ENCODE results near the gene CS. TPM values are rescaled to one million over a fixed set of nuclear protein-coding genes. Genes with fewer than 3 reads are reported as not detected.
"Not testable (repeated sequence)": the region's sequence is repeated elsewhere in the genome, so short reads cannot be mapped to it uniquely, and the experiment has no call there.

Gene CS
- 100 to 1,000 TPM; 218 to 228 TPM for total RNA-seq

DNA sequence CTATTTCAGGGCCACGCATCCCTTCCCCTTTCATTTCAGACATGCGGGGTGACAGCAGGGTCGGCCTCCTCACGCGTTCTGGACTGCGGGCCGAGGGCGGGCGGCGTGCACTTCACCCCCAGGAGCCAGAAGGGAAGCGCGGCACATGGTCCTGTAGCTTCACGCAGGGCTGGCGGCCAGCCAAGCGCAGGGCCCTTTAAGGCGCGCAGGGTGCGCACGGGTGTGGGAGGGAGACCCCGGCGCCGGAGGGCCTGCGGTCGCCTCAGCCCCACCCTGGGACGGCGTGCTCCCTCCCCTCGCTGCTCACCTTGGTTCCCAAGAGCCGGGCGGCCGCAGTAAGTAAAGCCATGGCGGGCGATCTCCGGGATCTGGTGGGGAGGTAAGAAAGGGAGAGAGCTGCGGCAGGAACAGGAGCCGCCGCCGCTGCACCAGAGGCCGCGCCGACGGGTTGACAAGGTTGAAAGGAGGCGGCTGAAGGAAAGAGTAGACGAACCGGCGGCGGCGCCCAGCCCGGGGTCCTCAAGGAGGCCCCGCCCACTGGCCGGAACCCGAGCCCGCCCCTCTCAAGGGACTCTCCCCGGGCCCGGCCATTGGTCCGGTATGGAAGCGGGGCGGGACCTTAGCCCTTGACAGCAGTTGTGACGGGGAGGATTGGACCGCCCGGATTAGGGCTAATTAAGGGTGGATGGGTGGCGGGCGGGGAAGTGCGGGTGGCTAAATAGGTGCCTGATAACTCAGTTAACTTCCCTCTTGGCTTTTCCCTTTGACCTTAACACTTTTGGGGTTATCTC lies at the start of gene CS:
Gene CS (minus strand): TSS at position 478 of the 791 bp plus-strand sequence. CDS start 129 bp downstream, at position 349.
- Mint-ChIP-seq H3K4me1 (ENCODE audit: low read depth) (peaks cover 52% of the 10 kb centered on the region), H3K9me3 (ENCODE audit: insufficient read depth) (no peaks in the 10 kb centered on the region), H3K27me3 (ENCODE audit: low read depth) (no peaks in the 10 kb centered on the region), H3K36me3 (ENCODE audit: low read depth) (peaks cover 45% of the 10 kb centered on the region), H3K27ac (peak within 1 kb of the TSS; percentile 91), H3K4me3 (peak within 1 kb of the TSS; percentile 97)
- POLR2A ChIA-PET: interaction anchor here (0.7 to 1.4 kb wide), 6 partner anchors 58 to 149 kb away, joined by 3 to 5 read pairs (median 3); partner anchors contain the start of genes MYL6 and TIMELESS
- CTCF ChIA-PET: interaction anchor here (0.9 to 3.0 kb wide), 8 partner anchors 9 to 181 kb away, joined by 3 to 14 read pairs (median 4); partner anchors contain the start of genes ANKRD52, CNPY2, RNF41 and ZC3H10
- peak; percentile 97 for ATAC-seq
- DNase-seq: peak; percentile 99

DNA sequence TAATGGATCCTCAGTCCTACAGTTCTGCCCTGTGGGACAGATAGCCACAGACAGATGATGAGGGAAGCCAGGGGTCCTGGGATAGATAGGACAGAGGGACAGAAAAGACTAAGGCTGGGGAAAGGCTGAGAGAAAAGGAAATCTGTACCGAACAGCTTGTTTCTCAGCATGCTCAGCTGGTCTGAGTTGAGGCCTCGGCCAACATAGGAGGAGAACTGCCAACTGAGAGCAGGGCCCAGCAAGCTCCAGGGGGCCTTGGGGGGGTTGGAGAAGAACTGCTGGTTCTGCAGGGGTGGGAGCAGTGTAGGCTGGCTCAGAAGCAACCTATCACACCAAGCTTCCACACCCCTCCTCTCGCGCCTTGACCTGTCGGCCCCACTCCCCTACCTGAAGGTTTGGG lies 48.6 kb upstream of the CS start:
- H3K27ac Mint-ChIP-seq: no peak overlapping the region

DNA sequence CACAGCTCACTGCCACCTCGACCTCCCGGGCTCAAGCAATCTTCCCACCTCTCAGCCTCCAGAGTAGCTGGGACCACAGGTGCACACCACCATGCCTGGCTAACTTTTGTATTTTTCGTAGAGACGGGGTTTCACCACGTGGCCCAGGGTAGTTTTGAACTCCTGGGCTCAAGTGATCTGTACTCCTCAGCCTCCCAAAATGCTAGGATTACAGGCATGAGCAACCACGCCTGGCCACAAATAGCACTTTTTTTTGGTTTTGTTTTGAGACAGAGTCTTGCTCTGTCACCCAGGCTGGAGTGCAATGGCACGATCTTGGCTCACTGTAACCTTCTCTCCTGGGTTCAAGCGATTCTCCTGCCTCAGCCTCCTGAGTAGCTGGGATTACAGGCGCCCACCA lies 47.1 kb upstream of the CS start:
- ATAC-seq; H3K27me3 Mint-ChIP-seq (ENCODE audit: low read depth); H3K4me1 Mint-ChIP-seq (ENCODE audit: low read depth); H3K27ac Mint-ChIP-seq; H3K9me3 Mint-ChIP-seq (ENCODE audit: insufficient read depth); DNase-seq; H3K4me3 Mint-ChIP-seq: not testable (repeated sequence)
- H3K36me3 Mint-ChIP-seq (ENCODE audit: low read depth): peaks cover 70% of the 10 kb centered on the region
- POLR2A ChIA-PET: interaction anchor here (0.7 to 5.8 kb wide), 4 partner anchors 9 to 14 kb away, joined by 3 to 53 read pairs (median 4); partner anchors contain the start of genes IL23A and STAT2
- CTCF ChIA-PET: interaction anchor here (1.1 to 3.9 kb wide), 3 partner anchors 9 to 117 kb away, joined by 4 to 21 read pairs (median 5); partner anchors contain the start of genes IL23A and STAT2

More for the DNA sequence above, 48.6 kb upstream of the CS start:
- H3K27me3 Mint-ChIP-seq (ENCODE audit: low read depth): no peaks in the 10 kb centered on the region
- ChIA-PET CTCF (interaction anchor here (0.9 to 3.9 kb wide), 3 partner anchors 10 to 115 kb away, joined by 3 to 21 read pairs (median 4); partner anchors contain the start of genes IL23A and STAT2), POLR2A (interaction anchor here (0.7 to 5.8 kb wide), 3 partner anchors 10 to 15 kb away, joined by 3 to 53 read pairs (median 25); partner anchors contain the start of genes IL23A and STAT2)
- H3K9me3 Mint-ChIP-seq (ENCODE audit: insufficient read depth): no peaks in the 10 kb centered on the region
- H3K36me3 Mint-ChIP-seq (ENCODE audit: low read depth): peaks cover 58% of the 10 kb centered on the region
- no peak overlapping the region for H3K4me3 Mint-ChIP-seq
- ATAC-seq: no peak
- no peak for DNase-seq
- H3K4me1 Mint-ChIP-seq (ENCODE audit: low read depth): no peaks in the 10 kb centered on the region

DNA sequence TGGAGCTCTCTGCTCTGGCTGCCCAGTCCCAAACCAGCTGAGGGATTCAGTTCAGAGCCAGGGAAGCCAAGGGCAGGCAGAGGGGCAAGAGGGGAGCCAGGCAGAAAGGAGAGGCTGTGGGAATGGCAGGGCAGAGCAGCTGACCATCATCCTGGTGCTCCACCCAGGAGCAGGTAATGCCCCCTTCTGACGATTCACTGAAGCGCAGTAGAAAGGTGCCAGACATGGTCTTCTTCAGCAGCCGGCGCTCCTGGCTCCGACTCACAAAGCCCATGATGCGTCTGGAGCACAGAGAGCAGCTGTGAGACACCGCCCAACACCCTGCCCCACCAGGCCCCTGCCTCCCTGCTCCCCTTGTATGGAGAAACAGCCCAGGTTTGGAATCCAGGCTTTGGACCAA lies 46.5 kb upstream of the CS start:
- POLR2A ChIA-PET: interaction anchor here (0.7 to 5.8 kb wide), 5 partner anchors 8 to 78 kb away, joined by 3 to 53 read pairs (median 3); partner anchors contain the start of genes IL23A and STAT2
- Mint-ChIP-seq H3K36me3 (ENCODE audit: low read depth) (peaks cover 73% of the 10 kb centered on the region), H3K27ac (peak overlapping the region; percentile 36), H3K9me3 (ENCODE audit: insufficient read depth) (no peaks in the 10 kb centered on the region), H3K27me3 (ENCODE audit: low read depth) (no peaks in the 10 kb centered on the region), H3K4me1 (ENCODE audit: low read depth) (no peaks in the 10 kb centered on the region), H3K4me3 (no peak overlapping the region)
- CTCF ChIA-PET: interaction anchor here (1.1 to 3.9 kb wide), 3 partner anchors 8 to 118 kb away, joined by 4 to 21 read pairs (median 5); partner anchors contain the start of genes IL23A and STAT2
- DNase-seq (no peak), ATAC-seq (peak; percentile 24)

DNA sequence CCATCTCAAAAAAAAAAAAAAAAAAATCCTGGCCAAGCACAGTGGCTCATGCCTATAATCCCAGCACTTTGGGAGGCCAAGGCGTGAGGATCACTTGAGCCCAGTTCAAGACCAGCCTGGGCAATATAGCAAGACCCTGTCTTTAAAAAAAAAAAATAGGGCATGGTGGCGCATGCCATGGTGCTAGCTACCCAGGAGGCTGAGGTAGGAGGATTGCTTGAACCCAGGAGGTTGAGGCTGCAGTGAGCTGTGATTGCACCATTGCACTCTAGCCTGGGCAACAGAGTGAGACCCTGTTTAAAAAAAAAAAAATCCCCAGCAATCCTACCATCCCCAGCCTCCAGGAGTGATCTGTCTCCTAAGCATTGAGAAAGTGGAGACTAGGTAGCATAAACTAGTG lies 42.2 kb upstream of the CS start:
- H3K27me3 Mint-ChIP-seq (ENCODE audit: low read depth); DNase-seq; H3K9me3 Mint-ChIP-seq (ENCODE audit: insufficient read depth); H3K4me3 Mint-ChIP-seq; ATAC-seq: not testable (repeated sequence)
- Mint-ChIP-seq H3K4me1 (ENCODE audit: low read depth) (peaks cover 29% of the 10 kb centered on the region), H3K27ac (peak overlapping the region; percentile 23), H3K36me3 (ENCODE audit: low read depth) (peaks cover 58% of the 10 kb centered on the region)
- ChIA-PET CTCF (interaction anchor here (0.8 to 2.5 kb wide), 4 partner anchors 9 to 153 kb away, joined by 3 to 9 read pairs (median 4); partner anchors contain the start of genes PAN2 and SMARCC2), POLR2A (interaction anchor here (0.6 to 1.2 kb wide), 4 partner anchors 27 to 384 kb away, joined by 3 to 5 read pairs (median 3); partner anchors contain the start of gene CNPY2)

DNA sequence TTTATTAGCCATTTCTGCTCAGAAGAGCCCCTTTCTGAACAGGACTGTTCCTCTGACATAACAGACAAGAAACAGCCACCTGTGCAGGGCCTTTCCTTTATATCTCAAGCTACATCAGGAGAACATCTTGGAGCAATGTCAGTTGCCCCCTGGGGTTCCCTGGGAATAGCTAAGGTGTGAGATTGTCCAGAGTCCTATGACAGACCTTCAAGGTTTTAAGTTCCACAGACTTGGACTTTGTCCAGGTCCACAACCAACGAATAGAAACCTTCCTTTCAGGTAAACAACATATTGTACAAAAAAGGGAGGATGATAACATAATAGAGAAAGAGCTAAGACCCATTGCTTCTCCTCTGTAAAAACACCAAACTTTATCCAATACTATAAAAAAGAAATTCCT lies 41.5 kb upstream of the CS start:
- ATAC-seq (no peak), DNase-seq (no peak)
- peaks cover 54% of the 10 kb centered on the region for H3K36me3 Mint-ChIP-seq (ENCODE audit: low read depth)
- POLR2A ChIA-PET: interaction anchor here (0.6 to 1.8 kb wide), 6 partner anchors 10 to 384 kb away, joined by 3 to 12 read pairs (median 4); partner anchors contain the start of genes CNPY2 and STAT2
- CTCF ChIA-PET: interaction anchor here (0.8 to 2.5 kb wide), 6 partner anchors 8 to 152 kb away, joined by 3 to 9 read pairs (median 4); partner anchors contain the start of genes PAN2 and SMARCC2
- H3K27ac Mint-ChIP-seq: no peak overlapping the region
- H3K9me3 Mint-ChIP-seq (ENCODE audit: insufficient read depth): no peaks in the 10 kb centered on the region
- H3K4me3 Mint-ChIP-seq: no peak overlapping the region
- peaks cover 34% of the 10 kb centered on the region for H3K4me1 Mint-ChIP-seq (ENCODE audit: low read depth)
- H3K27me3 Mint-ChIP-seq (ENCODE audit: low read depth): no peaks in the 10 kb centered on the region

DNA sequence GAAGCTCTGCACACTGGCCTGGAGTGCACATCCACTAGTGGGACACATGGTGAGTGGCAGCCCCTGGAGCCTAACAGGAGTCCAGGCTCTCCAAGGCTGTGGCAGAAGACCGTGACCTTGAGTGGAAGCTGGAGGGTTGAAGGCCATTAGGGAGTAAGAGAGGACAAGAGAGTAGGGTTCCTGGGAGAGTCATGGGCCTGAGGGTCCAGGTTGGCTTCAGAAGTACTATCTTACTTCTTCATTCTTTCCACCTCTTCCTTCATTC lies 39.0 kb upstream of the CS start:
- H3K27ac Mint-ChIP-seq: peak overlapping the region; percentile 99
- H3K9me3 Mint-ChIP-seq (ENCODE audit: insufficient read depth): no peaks in the 10 kb centered on the region
- H3K4me3 Mint-ChIP-seq: peak overlapping the region; percentile 75
- H3K4me1 Mint-ChIP-seq (ENCODE audit: low read depth): peaks cover 42% of the 10 kb centered on the region
- H3K27me3 Mint-ChIP-seq (ENCODE audit: low read depth): no peaks in the 10 kb centered on the region
- POLR2A ChIA-PET: interaction anchor here (0.8 to 3.0 kb wide), 10 partner anchors 12 to 348 kb away, joined by 4 to 60 read pairs (median 6); partner anchors contain the start of genes CNPY2, COQ10A, PA2G4 and PTGES3
- CTCF ChIA-PET: interaction anchor here (1.1 to 3.9 kb wide), 6 partner anchors 9 to 132 kb away, joined by 3 to 26 read pairs (median 14); partner anchors contain the start of genes CNPY2 and STAT2
- DNase-seq: no peak
- ATAC-seq: no peak
- peaks cover 39% of the 10 kb centered on the region for H3K36me3 Mint-ChIP-seq (ENCODE audit: low read depth)

DNA sequence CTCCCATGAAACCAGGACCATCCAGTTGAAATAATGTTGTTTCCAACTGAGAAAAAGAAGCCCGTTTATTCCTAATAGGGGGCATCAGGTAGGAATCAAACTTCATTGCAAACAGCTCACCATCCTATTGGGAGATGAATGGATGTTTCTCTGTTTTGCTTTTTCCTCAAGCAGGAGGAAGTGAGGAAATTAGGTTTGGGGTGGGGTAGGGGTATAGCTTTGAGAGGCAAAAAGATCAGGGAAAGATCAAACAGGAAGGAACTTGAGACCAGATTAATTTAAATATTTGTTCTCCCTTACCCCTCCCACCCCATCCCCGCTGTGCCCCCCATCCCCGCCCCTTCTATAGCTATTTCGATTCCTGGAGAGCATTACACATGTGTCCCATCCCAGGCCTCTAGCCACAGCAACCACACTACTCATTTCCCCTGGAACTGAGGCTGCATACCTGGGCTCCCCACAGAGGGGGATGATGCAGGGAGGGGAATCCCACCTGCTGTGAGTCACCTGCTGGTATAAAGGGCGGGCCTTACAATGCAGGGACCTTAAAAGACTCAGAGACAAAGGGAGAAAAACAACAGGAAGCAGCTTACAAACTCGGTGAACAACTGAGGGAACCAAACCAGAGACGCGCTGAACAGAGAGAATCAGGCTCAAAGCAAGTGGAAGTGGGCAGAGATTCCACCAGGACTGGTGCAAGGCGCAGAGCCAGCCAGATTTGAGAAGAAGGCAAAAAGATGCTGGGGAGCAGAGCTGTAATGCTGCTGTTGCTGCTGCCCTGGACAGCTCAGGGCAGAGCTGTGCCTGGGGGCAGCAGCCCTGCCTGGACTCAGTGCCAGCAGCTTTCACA lies 38.4 kb upstream of the CS start, which contains the start of gene IL23A:
Gene IL23A (plus strand): TSS at position 577 of the 850 bp plus-strand sequence. CDS start 161 bp downstream, at position 738.
- CTCF ChIA-PET: interaction anchor here (1.1 to 3.9 kb wide), 8 partner anchors 9 to 146 kb away, joined by 3 to 26 read pairs (median 8); partner anchors contain the start of genes CNPY2, RNF41 and STAT2
- no peaks in the 10 kb centered on the region for H3K27me3 Mint-ChIP-seq (ENCODE audit: low read depth)
- no peaks in the 10 kb centered on the region for H3K9me3 Mint-ChIP-seq (ENCODE audit: insufficient read depth)
- H3K27ac Mint-ChIP-seq: peak within 1 kb of the TSS; percentile 99
- peak within 1 kb of the TSS; percentile 75 for H3K4me3 Mint-ChIP-seq
- DNase-seq (peak; percentile 78), ATAC-seq (peak; percentile 54)
- peaks cover 42% of the 10 kb centered on the region for H3K4me1 Mint-ChIP-seq (ENCODE audit: low read depth)
- H3K36me3 Mint-ChIP-seq (ENCODE audit: low read depth): peaks cover 33% of the 10 kb centered on the region
- POLR2A ChIA-PET: interaction anchor here (0.6 to 3.0 kb wide), 16 partner anchors 8 to 510 kb away, joined by 3 to 60 read pairs (median 4); partner anchors contain the start of genes CNPY2, COQ10A, ESYT1 and PA2G4

DNA sequence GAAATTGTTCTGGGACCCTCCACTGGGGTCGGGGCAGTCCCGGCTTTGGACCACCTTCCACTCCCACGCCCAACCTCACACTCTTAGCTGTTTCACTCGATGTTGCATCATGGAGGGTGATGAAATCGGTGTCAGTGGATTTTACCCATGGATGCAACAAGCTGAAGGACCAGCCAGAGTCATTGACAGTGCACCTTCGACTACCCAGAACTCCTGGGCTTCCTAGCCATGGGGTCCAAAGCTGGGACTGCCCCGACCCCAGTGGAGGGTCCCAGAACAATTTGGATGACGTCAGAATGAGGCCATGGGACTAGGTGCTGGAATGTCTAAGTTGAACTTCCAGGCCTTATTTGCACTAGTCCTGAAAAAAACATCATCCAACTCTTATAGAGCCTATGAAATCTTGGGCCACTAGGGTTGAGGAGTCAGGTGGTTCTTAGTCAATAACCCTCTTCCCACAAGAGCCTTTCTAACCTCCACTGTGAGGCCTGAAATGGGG lies 37.7 kb upstream of the CS start:
- H3K27me3 Mint-ChIP-seq (ENCODE audit: low read depth): no peaks in the 10 kb centered on the region
- ATAC-seq (no peak), DNase-seq (no peak)
- CTCF ChIA-PET: interaction anchor here (1.1 to 3.9 kb wide), 7 partner anchors 10 to 146 kb away, joined by 3 to 26 read pairs (median 9); partner anchors contain the start of genes CNPY2, RNF41 and STAT2
- no peak overlapping the region for H3K4me3 Mint-ChIP-seq
- POLR2A ChIA-PET: interaction anchor here (0.9 to 3.0 kb wide), 10 partner anchors 9 to 233 kb away, joined by 3 to 60 read pairs (median 5); partner anchors contain the start of genes CNPY2, COQ10A, ESYT1 and PA2G4
- peak overlapping the region; percentile 99 for H3K27ac Mint-ChIP-seq
- no peaks in the 10 kb centered on the region for H3K9me3 Mint-ChIP-seq (ENCODE audit: insufficient read depth)
- peaks cover 48% of the 10 kb centered on the region for H3K4me1 Mint-ChIP-seq (ENCODE audit: low read depth)
- H3K36me3 Mint-ChIP-seq (ENCODE audit: low read depth): peaks cover 29% of the 10 kb centered on the region

DNA sequence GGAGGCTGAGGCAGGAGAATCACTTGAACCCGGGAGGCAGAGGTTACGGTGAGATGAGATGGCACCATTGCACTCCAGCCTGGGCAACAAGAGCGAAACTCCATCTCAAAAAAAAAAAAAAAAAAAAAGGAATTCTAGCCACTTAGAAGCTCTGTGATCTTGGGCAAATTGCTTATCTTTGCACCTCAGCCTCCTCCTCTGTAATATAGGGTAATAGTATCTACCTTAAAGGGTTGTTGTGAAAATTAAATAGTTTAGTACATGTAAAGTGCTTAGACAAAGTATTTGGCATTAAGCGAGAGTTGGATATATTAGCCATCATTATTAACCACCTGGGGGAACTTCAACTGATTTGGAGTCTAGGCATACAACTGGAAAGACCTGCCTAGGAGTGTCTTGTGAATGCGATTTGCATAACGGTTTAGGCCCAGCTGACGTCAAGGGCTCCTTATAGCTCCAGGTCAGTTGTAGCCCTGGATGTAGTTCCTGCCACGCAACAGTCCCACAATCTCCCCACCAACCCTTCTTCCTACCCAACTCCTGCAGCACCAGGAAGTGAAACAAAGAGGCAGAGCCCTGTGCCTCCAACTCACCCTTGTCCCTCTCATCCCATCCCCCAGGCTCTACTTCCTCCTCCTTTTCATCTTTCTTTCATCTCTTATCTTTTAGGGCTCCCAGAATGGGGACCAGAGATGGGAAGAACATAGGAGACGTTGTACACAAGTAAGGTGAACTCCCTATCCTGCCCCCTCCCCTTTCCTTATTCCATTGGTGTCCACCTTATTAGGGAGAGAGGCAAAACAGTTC lies 36.4 kb upstream of the CS start:
- peaks cover 24% of the 10 kb centered on the region for H3K36me3 Mint-ChIP-seq (ENCODE audit: low read depth)
- no peaks in the 10 kb centered on the region for H3K9me3 Mint-ChIP-seq (ENCODE audit: insufficient read depth)
- H3K4me1 Mint-ChIP-seq (ENCODE audit: low read depth): peaks cover 56% of the 10 kb centered on the region
- DNase-seq (no peak), ATAC-seq (no peak)
- H3K27ac Mint-ChIP-seq: peak overlapping the region; percentile 35
- H3K27me3 Mint-ChIP-seq (ENCODE audit: low read depth): no peaks in the 10 kb centered on the region
- ChIA-PET CTCF (interaction anchor here (3.4 to 4.2 kb wide), 4 partner anchors 11 to 128 kb away, joined by 19 to 26 read pairs (median 21); partner anchors contain the start of gene STAT2), POLR2A (interaction anchor here (0.9 to 1.0 kb wide), 3 partner anchors 10 to 78 kb away, joined by 3 read pairs; partner anchors contain the start of genes ANKRD52 and STAT2)
- no peak overlapping the region for H3K4me3 Mint-ChIP-seq

Measured in activated CD8-positive, alpha-beta T cell treated with anti-CD3 and anti-CD28 coated beads, Interleukin-2, amount 10 ng/mL, durations not matched to agents 7 days and 5 days (primary cell).